SU-DHL-6 (cell line): ENCODE data around the gene ARRDC1.

ENCODE experiments used
- CTCF ChIP-seq: fragments of 200-600 bp; sonication (generic); IDR thresholded peaks from one replicate; pipeline ENCODE4 v1.5.1; 2017; ENCODE audit warnings: antibody characterized with exemption, mild to moderate bottlenecking, low read length, moderate library complexity; ENCODE audit not compliant: insufficient read depth, poor library complexity, severe bottlenecking
- EZH2phosphoT487 ChIP-seq: fragments of 200-600 bp; sonication (generic), shearing (Covaris generic); conservative IDR thresholded peaks from 2 replicates; pipeline ENCODE4 v1.6.1; 2018; ENCODE audit warnings: mild to moderate bottlenecking, antibody characterized with exemption, low read length, moderate library complexity, mixed read lengths

- TF ChIP-seq CTCF (no peak), EZH2phosphoT487 (no peak)
Observed at GRCh38 chr9:137650259-137650658, 44.8 kb downstream of the ARRDC1 start.
